Measurements from ENCODE around the gene ARHGEF4.

- TF ChIP-seq SP1 (CRISPR knock-in tag; conservative IDR thresholded peaks at IDR 0.05) (no peak), CTCF (IDR thresholded peaks at IDR 0.05) (no peak)
Observed at GRCh38 chr2:130921164-130921476, 84.4 kb downstream of the ARHGEF4 start.
